HEK293T (cell line): Measurements from ENCODE around the gene CD48.

Source experiments
- CTCF ChIA-PET: fragments of 350-600 bp; formaldehyde crosslinking; extraction: SDS; loops from one replicate; lab custom pipeline; 2021; ENCODE audit warnings: antibody characterized with exemption, inconsistent platforms; lab: Yijun Ruan, JAX
- POLR2A ChIA-PET: fragments of 350-600 bp; formaldehyde crosslinking; extraction: SDS; loops from one replicate; lab custom pipeline; 2020; ENCODE audit warnings: antibody characterized with exemption, inconsistent platforms; lab: Yijun Ruan, JAX
- DNase-seq: peaks from one replicate; pipeline ENCODE4 v3.0.0; 2012; ENCODE audit warnings: mixed read lengths; ENCODE audit errors: extremely low spot score
- ARNT ChIP-seq: fragments of 450-650 bp; IDR thresholded peaks from 2 replicates; pipeline ENCODE4 v1.6.1; 2017; ENCODE audit warnings: mild to moderate bottlenecking
- BHLHE40 ChIP-seq: fragments of 450-650 bp; IDR thresholded peaks from 2 replicates; pipeline ENCODE4 v1.6.1; 2016; ENCODE audit warnings: mild to moderate bottlenecking, moderate library complexity, borderline replicate concordance
- CTBP1 ChIP-seq: fragments of 450-650 bp; IDR thresholded peaks from 2 replicates; pipeline ENCODE4 v1.6.1; 2016; ENCODE audit warnings: borderline replicate concordance
- ELF4 ChIP-seq: fragments of 450-650 bp; IDR thresholded peaks from 2 replicates; pipeline ENCODE4 v1.6.1; 2017; ENCODE audit warnings: antibody characterized with exemption
- FOXA1 ChIP-seq: fragments of 450-650 bp; IDR thresholded peaks from 2 replicates; pipeline ENCODE4 v1.6.1; 2016; ENCODE audit warnings: mild to moderate bottlenecking
- FOXK2 ChIP-seq: fragments of 450-650 bp; IDR thresholded peaks from 2 replicates; pipeline ENCODE4 v1.6.1; 2016; ENCODE audit warnings: mild to moderate bottlenecking
- FOXM1 ChIP-seq: fragments of 450-650 bp; IDR thresholded peaks from 2 replicates; pipeline ENCODE4 v1.6.1; 2017; ENCODE audit warnings: mild to moderate bottlenecking, borderline replicate concordance
- HDGF ChIP-seq: fragments of 450-650 bp; IDR thresholded peaks from 2 replicates; pipeline ENCODE4 v1.6.1; 2017; ENCODE audit warnings: antibody characterized with exemption, borderline replicate concordance
- L3MBTL2 ChIP-seq: fragments of 450-650 bp; conservative IDR thresholded peaks from 2 replicates; pipeline ENCODE4 v1.6.1; 2016; ENCODE audit warnings: mild to moderate bottlenecking
- LEF1 ChIP-seq: fragments of 450-650 bp; IDR thresholded peaks from 2 replicates; pipeline ENCODE4 v1.6.1; 2017; ENCODE audit warnings: mild to moderate bottlenecking, borderline replicate concordance
- NFRKB ChIP-seq: fragments of 450-650 bp; IDR thresholded peaks from 2 replicates; pipeline ENCODE4 v1.6.1; 2016; ENCODE audit warnings: mild to moderate bottlenecking, moderate library complexity
- PKNOX1 ChIP-seq: fragments of 450-650 bp; IDR thresholded peaks from 2 replicates; pipeline ENCODE4 v1.6.1; 2016
- SP1 ChIP-seq: fragments of 450-650 bp; IDR thresholded peaks from 2 replicates; pipeline ENCODE4 v1.6.1; 2017
- SUZ12 ChIP-seq: fragments of 450-650 bp; IDR thresholded peaks from 2 replicates; pipeline ENCODE4 v1.6.1; 2016; ENCODE audit warnings: mild to moderate bottlenecking
- TARDBP ChIP-seq: fragments of 450-650 bp; IDR thresholded peaks from 2 replicates; pipeline ENCODE4 v1.6.1; 2016
- ZNF384 ChIP-seq: fragments of 450-650 bp; IDR thresholded peaks from 2 replicates; pipeline ENCODE4 v1.6.1; 2016

The CD48 gene

DNA sequence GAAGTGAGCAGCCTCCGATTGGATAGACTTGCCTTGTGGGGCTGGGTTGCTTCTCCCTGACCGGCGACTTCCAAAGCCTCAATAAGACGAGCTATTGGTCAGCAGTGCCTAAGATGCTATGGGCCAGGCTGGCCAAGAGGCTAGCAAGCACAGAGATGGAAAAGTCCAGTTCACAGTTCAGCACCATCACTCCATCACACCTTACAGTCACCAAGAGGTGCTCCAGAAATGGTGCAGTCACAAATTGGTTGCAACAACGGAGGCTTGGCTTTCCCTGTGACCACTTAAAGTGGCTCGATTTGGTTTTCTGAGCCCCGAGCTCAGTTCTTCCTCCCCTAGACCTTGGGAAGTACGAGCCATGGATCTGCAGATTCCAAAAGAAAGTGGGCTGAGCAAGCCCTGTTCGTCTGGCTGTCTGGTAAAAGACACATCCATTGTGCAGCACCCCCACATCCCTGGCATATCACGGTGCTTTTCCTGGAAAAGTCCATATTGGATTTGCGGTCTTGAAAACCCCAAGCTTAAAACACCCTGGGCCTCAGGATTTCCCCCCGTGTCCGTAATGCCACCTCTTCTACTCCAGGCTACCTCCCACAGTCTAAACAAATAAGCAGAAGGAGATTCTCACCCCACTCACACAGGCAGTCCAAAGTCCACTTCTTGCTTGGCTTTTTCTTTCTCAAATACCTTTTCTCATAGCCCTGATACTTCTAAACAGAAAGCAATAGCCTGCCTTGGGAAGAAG, 66.1 kb downstream of the CD48 start:
- TF ChIP-seq FOXA1, result no peak
- no peak for TF ChIP-seq SP1
- TF ChIP-seq ARNT, result no peak

DNA sequence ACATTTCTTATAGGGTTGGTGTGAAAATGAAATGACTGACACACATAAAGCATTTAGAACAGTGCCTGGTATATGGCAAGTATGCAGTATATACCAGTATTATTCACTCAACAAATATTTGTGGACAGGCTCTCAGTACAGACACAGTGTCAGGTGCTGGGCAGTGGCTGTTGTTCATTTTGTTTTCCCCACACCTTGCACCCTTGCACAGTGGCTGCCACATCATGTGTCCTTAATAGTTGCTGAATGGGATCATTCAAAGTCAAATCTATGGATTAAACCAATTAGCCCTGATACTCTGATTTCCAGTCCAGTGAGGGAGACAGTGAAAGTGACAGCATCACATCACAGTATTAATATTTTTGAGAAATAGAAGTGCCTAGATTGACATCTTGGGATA, 67.2 kb downstream of the CD48 start:
- no peak for DNase-seq
- ChIA-PET POLR2A (no interaction called here), CTCF (interaction anchor here (0.6 kb wide), 1 partner anchor 186 kb away, joined by 3 read pairs; no protein-coding TSS in a partner anchor)
- TF ChIP-seq PKNOX1, result no peak
- TF ChIP-seq HDGF, result no peak
- no peak for TF ChIP-seq SP1
- TF ChIP-seq LEF1, result no peak
- TF ChIP-seq SUZ12, result no peak
- TF ChIP-seq TARDBP, result no peak
- no peak for TF ChIP-seq FOXA1
- no peak for TF ChIP-seq ZNF384
- TF ChIP-seq CTBP1, result no peak
- no peak for TF ChIP-seq ELF4
- TF ChIP-seq FOXM1, result no peak
- no peak for TF ChIP-seq FOXK2
- TF ChIP-seq BHLHE40, result no peak
- no peak for TF ChIP-seq ARNT
- TF ChIP-seq NFRKB, result no peak
- TF ChIP-seq L3MBTL2, result no peak

More for the DNA sequence above, 66.1 kb downstream of the CD48 start:
- CTCF ChIA-PET, result no interaction called here
- no peak for DNase-seq
- POLR2A ChIA-PET, result no interaction called here

DNA sequence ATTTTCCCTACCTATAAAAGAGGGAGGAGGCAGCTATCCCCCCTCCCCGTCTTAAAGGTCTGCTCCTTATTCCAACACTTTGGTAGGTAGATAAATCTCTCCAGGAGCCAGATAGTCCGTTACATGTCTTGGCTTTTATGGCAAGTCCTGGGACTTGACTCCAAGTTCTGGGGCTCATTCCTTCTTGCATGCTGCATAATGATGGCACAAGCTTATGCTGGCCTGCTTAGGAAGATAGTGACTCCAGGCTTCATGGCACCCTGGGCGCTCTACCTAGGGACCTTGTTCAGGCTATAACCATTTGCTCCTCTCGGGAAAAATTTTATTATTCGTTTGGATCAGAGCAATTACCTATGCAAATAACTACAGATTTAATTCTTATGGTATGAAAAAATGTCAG, 68.5 kb downstream of the CD48 start:
- TF ChIP-seq NFRKB (no peak), L3MBTL2 (no peak), ARNT (no peak), FOXA1 (no peak), ELF4 (no peak), FOXM1 (no peak), LEF1 (no peak), BHLHE40 (no peak), SP1 (no peak)
- CTCF ChIA-PET, result no interaction called here
- POLR2A ChIA-PET, result no interaction called here
- no peak for DNase-seq

DNA sequence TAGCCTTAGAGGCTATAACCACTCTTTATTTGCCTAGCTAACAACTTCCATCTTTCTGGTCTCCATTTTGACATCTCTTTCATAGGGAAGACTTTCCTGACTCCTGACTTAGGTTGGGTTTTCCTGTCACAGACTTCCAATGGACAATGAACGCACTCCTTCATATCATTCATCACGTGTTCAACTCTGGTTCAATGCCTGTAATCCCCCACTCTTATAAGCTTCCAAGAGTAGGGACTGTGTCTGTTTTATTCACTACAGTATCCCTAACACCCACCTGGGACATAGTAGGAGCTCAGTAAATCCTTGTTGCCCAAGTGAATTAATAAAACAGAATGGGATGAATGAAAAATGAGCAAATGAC, 69.4 kb downstream of the CD48 start:
- no peak for DNase-seq
- no peak for TF ChIP-seq FOXK2
- no peak for TF ChIP-seq LEF1
- ChIA-PET POLR2A (no interaction called here), CTCF (no interaction called here)

- CTCF ChIA-PET, result no interaction called here
These were observed 70.0 kb downstream of the CD48 start for GRCh38 chr1:160641323-160642280.

GRCh38 chr1:160640359-160641123, 71.1 kb downstream of the CD48 start:
- ChIA-PET POLR2A (no interaction called here), CTCF (interaction anchor here (0.6 to 0.9 kb wide), 2 partner anchors 35 to 40 kb away, joined by 3 read pairs; no protein-coding TSS in a partner anchor)
- no peak for DNase-seq
- TF ChIP-seq L3MBTL2, result no peak
- no peak for TF ChIP-seq PKNOX1
- no peak for TF ChIP-seq BHLHE40
- TF ChIP-seq ARNT, result no peak
- TF ChIP-seq FOXK2, result no peak
- no peak for TF ChIP-seq LEF1
- no peak for TF ChIP-seq SP1
- no peak for TF ChIP-seq TARDBP
- no peak for TF ChIP-seq SUZ12

More at GRCh38 chr1:160641323-160642280, 70.0 kb downstream of the CD48 start:
- POLR2A ChIA-PET, result no interaction called here
- no peak for DNase-seq
- TF ChIP-seq TARDBP (no peak), PKNOX1 (no peak), FOXA1 (no peak)
